COLO668 (cell line): ENCODE data around the gene INIP.

Experiments
- DNase-seq: peaks from one replicate; lab custom pipeline; 2025; ENCODE audit not compliant: unreplicated experiment; lab: John Stamatoyannopoulos, UW

The INIP gene, protein sequence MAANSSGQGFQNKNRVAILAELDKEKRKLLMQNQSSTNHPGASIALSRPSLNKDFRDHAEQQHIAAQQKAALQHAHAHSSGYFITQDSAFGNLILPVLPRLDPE

DNA sequence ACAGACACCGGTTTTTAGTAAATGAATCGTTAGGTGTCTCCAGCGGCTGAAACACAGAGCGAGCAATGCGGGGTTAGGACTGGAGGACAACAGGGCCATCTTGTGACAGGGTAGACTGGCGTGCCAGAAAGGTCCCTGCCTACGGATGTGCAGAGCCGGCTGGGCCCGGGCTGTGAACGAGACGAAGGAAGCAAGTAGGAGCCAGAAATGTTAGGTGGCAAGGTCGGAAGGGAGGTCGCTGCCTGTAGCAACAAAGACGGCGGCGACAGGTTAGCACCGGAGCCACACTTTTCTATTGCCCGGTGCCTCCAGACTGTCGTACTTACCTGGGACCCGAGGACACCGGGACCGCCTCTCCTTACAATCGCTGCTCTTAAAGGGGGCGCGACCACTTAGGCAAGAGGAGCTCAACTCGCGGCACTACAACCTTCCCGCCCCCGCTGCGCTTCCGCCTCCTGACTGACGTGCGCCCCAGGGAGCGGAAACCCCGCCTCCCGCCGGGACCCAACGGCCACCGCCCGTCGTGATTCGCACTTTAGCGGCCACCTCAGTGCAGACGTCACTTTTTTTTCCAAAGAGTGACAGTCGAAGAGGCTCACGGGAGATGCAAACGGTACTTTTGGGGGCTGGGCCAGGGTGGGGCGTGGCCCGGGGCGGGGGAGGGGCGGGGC is at the start of gene INIP:
TSS of gene INIP (minus strand) at position 457 of the 671 bp plus-strand sequence. CDS start 1,632 bp downstream, outside the sequence.
- peak; percentile 97 for DNase-seq

DNA sequence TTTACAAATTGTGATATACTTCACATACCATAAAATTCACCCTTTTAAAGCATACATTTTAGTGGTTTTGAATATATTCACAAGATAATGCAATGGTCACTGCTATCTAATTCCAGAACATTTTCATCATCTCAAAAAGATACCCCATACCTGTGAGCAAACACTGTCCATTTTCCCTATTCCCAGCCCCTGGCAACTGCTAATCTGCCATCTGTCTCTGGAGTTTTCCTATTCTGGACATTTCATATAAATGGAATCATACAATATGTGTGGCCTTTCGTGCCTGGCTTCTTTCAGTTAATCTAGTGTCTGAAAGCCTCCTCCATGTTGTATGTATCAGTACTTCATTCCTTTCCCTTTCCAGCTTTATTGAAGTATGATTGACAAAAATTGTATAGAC is 47.4 kb upstream of the INIP start:
- DNase-seq, result no peak

DNA sequence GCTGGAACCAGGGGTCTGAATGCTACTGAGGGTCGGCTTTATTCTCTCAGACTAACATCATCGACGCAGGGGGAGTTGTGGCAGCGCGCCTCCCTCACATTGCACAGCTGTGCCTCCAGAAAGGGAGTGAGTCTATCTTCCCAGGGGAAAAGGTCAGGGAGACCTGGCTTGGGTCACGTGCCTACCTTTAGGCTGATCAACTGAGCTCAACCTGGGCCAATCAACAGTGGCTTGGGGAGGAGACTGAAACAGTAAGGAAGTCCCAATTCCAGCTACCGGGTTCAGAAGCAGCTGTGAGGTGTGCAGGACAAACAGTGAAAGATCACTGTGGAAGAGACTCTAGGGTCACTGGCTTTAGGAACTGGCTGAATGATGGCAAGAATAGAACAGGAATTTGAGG is 46.9 kb upstream of the INIP start:
- DNase-seq, result no peak

DNA sequence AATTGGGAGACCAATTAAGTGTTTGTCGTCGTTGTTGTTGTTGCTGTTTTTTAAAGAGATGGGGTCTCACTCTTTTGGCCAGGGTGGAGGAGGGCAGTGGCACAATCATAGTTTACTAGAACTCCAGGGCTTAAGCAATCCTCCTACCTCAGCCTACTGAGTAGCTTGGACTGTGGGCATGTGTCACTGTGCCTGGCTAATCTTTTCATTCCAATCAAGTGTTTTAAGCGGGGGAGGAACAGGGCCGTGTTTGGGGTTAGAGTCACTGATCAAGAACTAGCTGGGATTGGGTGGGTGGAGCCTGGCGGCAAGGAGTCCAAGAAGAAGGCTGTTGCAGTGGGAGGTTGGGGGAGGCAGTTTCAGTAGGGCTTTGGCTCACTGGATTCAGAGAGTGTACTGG is 46.4 kb upstream of the INIP start:
- no peak for DNase-seq

DNA sequence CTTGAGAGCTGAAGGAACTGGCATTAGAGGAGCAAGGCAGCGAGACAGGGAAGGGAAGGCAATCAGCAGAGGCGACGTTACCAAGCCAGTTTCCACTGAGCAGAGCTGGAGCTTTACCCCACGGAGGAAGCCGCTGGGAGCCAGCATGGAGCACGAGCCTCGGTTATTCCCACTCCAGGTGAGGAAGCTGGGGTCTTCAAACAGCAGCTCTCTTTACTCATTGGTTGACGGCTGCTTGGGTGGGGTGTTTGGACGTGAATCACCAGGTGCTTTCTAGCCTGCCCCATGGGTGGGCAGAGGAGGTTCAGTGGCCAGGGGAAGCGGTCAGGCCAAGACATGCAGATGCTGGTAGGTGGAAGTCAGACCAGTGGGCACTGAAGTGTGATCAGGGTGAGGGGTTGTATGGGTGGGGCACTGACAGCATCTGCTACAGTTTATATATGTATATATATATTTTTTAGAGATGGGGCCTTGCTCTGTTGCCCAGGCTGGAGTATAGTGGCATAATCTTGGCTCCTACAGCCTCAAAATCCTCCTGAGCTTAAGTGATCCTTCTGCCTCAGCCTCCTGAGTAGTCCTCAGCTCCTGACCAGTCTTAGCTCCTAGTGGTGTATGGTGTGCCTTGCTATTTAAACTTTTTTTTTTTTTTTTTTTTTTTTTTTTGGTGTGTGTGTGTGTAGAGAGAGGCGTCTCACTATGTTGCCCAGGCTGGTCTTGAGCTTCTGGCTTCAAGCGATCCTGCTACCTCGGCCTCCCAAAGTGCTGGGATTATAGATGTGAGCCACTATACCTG is 45.0 kb upstream of the INIP start:
- DNase-seq, result no peak

DNA sequence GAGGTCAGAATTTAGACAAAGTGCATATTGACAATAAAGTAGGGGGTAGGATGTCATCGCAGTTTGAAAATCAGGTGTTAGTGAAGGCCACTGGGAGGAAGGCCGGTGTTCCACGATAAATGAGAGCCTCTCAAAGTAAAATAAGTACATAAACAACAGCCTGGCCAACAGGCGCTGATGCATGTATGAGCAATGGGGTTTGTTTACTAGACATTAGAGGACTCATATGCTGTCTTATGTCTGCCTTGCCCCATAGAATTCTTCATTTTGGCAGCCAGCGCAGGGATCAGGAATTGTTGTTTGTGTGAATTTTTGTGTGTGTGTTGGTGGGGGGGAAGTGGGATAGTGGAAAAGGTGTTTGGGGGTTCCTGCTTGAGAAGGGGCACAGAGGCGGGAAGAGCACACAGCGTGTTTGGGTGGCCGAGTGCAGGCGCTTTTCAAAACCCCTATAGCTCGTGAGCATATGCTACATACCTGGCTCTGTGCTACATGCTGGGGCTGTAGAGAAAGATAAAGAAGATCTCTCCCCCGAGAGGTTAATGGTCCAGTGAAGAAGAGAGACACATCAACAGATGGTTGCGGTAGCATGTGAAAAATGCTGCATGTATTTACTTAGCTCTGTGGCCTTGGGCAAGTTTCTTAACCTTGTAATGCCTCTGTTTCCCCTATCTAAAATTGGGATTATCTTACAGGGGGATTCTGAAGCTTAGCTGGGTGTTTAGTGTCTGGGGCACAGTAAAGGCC is 44.2 kb upstream of the INIP start:
- DNase-seq, result no peak

DNA sequence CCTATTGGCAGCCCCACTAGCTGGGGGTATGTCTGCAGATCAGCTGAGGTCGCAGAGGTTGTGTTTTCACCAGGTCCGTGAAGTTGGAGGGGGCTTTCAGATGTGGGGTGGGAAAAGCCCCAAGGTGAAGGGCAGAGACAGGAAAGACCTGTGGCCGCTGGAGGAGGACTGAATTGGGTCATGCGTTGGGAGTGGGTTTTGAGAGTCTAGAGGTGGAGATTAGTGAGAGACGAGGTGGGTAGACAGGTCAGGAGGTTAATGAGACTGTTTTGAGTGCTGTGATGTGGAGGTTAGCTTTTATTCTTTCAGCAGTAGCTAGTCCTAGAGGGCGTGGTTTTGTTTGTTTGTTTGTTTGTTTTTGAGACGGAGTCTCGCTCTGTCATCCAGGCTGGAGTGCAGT is 42.9 kb upstream of the INIP start:
- no peak for DNase-seq

DNA sequence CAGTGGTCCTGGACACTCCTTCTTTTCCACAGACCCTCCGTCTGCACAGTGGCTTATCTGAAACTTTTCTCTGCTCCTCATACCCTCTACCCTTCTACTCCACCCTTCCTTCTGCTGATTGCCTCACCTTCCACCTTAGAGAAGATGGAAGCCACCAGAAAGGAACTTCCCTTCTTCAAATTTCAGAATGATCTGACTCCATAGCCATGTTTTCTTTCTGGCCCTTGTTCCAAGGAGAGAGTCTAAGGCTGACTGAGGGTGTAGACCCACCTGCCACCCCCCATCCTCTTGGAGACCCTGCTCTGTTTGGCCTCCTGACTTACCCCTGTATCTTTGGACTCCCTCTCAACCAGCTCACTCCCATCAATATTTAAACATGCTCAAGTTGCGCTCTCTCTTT is 40.0 kb upstream of the INIP start:
- no peak for DNase-seq

DNA sequence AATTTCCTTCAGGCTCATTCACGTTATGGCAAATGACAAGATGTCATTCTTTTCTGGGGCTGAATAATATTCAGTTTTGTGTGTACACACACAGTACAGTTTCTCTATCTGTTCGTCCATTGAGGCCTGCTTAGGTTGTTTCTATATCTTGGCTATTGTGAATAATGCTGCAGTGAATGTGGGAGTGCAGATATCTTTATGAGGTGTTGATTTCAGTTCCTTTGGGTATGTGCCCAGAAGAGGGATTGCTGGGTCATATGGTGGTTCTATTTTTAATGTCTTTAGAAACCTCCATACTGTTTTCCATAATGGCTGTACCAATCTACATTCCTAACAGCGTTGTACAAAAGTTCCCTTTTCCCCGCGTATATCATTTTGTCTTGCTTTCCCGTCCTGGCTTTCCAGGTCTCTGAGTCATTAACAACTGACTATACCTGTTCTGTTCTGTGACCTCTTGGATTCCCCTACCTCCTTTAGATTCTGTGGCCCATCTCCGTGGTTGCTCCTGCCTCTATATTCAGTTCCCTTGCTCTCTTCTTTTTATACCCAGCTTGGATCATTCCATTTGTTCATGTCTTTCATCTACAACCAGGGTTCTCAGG is 39.5 kb upstream of the INIP start:
- no peak for DNase-seq

DNA sequence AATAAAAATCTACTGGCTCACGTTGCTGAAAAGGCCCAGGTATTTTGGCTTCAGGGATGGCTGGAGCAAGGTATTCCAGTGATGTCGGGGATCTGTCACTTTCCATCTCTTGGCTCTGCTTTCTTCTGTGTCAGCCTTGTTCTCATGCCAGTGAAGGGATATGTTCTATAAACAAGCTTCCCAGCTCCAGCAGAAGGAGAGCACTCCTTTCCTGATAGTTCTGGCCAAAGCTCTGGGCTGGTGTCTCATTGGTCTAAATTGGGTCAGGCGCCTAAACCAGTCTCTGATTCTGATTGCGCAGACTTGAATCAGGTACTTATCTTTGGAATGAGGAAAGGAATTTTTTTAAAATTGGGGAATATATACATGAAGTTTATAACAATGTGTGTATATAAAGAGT is 37.8 kb upstream of the INIP start:
- no peak for DNase-seq

DNA sequence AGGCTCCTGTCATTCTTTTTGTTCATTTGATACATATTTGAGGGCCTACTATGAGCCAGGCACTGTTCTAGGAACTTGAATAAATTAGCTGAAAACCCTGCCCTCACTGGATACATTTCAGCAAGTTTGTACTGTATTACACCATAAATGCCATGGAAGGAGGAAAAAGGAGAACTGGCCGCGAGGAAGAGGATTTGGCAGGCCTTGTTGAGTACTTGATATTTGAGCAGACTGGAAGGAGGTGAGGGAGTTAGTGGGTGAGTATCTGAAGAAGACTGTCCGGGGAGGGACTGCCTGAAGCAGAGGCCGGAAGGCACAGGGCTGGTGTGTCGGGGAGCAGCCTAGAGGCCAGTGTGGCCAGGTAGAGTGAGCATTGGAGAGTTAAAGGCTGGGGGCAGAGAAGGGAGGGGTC is 37.1 kb upstream of the INIP start:
- no peak for DNase-seq

DNA sequence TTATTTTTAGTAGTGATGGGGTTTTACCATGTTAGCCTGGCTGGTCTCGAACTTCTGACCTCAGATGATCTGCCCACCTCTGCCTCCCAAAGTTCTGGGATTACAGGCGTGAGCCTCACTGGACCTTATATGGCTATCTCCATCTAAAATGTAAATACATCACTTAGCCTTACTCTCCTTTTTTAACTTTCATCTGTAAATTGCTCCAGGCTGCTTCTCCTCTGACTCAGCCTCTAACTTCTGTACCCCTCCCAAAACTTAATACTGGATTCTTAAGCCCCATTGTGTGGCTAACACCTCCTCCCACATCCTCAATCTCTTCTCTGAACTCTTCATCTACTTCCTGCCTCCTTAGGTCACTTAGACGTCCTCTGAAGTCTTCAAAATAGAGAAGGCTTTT is 36.7 kb upstream of the INIP start:
- no peak for DNase-seq

DNA sequence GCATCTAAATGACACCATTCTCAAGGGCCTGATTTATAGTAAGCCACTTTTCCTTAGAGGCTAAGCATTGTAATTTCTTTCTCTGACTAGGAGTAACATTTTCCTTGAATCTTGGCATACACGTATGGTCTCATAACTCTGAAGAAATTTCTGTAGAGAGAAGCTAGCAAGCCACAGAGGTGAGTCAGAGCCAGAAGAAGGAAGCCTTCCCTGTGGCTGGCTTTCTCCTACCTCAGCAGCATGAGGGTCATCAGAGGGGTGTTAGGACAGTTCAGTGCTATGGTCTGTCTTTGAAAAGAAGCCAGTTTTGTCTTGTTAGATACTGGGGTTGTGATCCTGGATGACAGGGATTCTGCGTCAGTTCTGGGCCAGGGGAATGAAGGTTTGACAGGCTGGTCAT is 35.8 kb upstream of the INIP start:
- DNase-seq, result no peak

DNA sequence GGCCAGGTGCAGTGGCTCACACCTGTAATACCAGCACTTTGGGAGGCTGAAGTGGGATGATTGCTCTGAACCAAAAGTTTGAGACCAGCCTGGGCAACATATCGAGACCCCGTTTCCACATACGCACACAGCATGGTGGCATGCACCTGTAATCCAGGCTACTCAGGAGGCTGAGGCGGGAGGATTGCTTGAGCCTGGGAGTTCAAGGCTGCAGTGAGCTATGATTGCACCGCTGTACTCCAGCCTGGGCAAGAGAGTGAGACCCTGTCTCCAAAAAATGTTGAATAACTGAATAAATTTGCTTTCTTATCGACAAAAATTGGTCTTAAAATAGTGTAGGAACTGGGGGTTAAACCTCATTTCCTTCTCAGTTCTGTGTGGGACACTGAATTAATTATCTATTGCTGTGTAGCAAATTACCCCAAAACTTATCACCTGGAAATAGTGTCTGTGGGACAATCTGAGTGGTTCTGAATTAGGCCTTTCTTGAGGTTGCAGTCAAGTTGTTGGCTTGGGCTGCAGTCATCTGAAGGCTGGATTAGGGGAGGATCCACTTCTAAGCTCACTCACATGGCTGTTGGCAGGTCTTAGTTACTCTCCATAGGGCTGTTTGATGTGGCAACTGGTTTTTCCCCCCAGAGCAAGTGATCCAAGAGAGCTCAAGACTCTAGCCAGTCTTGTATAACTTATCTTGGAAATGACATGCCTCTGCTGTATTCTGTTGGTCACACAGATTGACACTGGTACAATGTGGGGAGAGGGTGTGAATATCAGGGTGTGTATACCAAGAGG is 34.6 kb upstream of the INIP start:
- no peak for DNase-seq

DNA sequence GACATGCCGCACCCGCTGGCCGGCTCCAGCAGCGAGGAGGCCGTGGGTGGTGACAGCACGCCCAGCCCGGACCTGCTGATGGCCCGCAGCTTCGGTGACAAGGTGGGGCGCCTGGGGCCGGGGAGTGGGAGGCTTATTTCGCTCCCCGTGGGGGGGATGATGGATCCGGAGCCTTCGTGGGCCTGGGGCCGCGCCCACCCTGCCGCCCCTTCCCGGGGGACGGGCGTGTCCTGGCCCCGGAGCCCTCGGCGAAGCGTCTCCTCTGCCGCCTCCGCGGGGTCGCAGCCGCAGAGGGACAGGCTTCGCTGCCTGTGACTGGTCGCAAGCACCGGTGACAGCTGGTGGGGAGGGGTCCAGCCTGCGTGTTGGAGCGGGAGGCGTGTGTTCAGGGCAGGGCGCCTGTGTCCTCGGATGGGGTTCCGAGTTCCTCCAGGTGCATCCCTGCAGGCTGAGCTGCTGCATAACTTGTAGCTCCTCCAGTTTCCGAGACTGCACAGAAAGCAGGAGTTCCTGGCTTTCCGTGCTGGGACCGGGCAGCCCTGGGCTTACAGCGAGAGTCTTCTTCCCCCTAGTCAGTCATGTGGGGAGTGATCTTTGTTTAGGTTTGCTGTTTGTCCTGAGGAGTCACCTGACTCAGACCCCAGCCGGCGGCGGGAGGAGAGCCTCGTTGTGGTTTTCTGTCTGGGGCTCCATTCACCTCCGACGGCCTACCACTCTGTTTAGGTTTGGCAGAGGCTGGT is 33.3 kb upstream of the INIP start:
- DNase-seq, result peak; percentile 66

DNA sequence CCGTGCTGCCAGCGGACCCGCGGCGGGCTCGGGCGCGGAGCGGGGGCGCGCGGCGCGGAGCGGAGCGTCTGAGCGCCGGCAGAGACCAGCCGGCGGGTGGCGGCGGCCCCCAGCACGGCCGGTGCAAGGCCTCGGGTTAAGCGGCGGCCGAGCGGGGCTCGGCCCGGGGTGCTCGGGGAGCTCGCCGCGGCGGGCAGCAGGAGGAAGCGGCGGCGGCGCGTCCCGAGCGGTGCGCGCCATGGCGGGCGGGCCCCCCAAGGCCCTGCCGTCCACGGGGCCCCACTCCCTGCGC is 32.8 kb upstream of the INIP start:
- DNase-seq, result no peak

DNA sequence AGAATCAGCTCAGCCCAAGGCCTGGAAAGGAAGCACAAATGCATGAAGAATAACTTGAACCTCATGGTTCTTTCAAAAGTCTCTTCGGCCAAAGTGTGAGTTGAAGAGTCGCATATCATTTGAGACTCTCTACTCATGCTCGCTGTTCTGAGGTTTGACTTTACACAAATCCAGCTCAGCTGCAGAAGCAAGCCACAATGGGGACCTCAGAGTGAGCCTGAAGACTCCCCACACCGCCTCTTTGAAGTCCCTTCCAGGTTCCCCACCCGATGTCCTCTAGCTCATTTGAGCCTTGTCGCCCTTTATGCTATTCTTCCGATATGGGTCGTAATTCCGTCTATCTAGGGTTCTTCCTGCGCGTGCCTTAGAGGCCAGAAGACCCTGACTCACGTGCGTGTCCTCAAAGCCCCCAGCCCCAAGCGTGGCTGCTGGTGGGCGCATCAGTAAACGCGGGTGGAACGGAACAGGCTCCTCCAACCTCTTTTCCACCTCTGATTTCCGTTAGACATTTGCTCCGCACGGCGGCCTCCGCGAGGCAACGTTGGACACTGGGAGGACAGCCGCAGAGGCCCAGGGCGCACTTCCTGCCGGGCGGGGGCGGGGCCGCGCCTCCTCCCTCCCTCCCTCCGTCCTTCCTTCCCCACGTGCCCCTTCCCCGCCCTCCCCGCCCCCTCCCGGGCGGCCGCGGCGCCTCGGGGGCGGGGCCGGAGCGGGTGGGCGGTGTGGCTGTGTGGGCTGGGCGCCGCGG is 32.3 kb upstream of the INIP start, which contains the start of gene SNX30:
TSS of gene SNX30 (plus strand) at position 745 of the 748 bp plus-strand sequence. CDS start 242 bp downstream, outside the sequence.
- DNase-seq, result peak; percentile 94

DNA sequence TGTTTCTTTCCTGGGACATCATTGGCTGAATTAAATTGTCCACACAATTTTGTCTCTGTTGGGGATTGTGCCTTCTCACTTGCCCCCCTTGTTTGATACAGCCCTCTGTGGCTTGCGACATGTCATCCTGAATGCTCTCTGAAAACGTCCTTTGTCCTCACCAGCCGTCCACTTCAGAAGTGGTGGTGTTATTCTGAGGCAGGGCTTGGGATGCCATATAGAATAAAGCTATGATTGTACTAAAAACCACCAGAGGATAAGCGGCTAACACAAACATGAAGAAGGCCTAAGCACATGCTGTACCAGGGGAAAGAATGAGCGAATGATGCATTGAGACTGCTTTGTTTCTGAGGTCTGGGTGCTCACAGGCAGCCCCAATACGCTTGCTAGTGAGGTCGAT is 29.2 kb upstream of the INIP start:
- DNase-seq, result no peak

DNA sequence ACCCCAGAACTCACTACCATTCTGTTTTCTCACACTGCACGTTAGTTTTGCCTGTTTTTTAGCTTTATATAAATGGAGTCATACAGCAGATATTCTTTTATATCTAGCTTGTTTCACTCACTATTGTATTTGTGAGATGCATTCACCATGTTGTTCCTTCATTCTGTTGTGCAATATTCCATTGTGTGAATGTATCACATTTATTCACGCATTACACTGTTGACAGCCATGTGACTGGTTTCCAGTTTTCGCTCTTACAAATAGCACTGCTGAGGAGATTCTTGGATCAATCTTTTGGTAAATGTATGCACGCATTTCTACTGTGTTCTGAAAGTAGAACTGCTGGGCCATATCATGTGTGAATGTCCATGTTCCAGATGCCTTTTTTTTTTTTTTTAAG is 26.3 kb upstream of the INIP start:
- no peak for DNase-seq
